OCI-M1 (cell line): ENCODE results near the gene PIEZO2.

Experiments
- DNase-seq: peaks from one replicate; lab custom pipeline; 2025; lab: John Stamatoyannopoulos, UW

Gene PIEZO2

GRCh38 chr18:10739152-10739551 is 410.2 kb downstream of the PIEZO2 start:
- peak; percentile 71 for DNase-seq

GRCh38 chr18:10736984-10737383 is 412.4 kb downstream of the PIEZO2 start:
- peak; percentile 59 for DNase-seq

GRCh38 chr18:10732990-10733389 is 416.4 kb downstream of the PIEZO2 start:
- DNase-seq, result no peak

- DNase-seq, result no peak
Measured at GRCh38 chr18:10727477-10727876, 421.9 kb downstream of the PIEZO2 start.

- DNase-seq, result no peak
Measured at GRCh38 chr18:10726198-10727068, 422.9 kb downstream of the PIEZO2 start.

- DNase-seq, result no peak
Measured at GRCh38 chr18:10724666-10725065, 424.7 kb downstream of the PIEZO2 start.

GRCh38 chr18:10723496-10723895 is 425.9 kb downstream of the PIEZO2 start:
- no peak for DNase-seq

- DNase-seq, result no peak
Measured at GRCh38 chr18:10718809-10719208, 430.6 kb downstream of the PIEZO2 start.

- DNase-seq, result peak; percentile 52
Measured at GRCh38 chr18:10715791-10716190, 433.6 kb downstream of the PIEZO2 start.

GRCh38 chr18:10713409-10713808 is 436.0 kb downstream of the PIEZO2 start:
- DNase-seq, result no peak

- DNase-seq, result no peak
Measured at GRCh38 chr18:10707294-10707693, 442.1 kb downstream of the PIEZO2 start.

GRCh38 chr18:10705786-10706185 is 443.6 kb downstream of the PIEZO2 start:
- DNase-seq, result no peak

GRCh38 chr18:10705291-10705690 is 444.1 kb downstream of the PIEZO2 start:
- no peak for DNase-seq

- DNase-seq, result no peak
Measured at GRCh38 chr18:10702206-10702605, 447.2 kb downstream of the PIEZO2 start.

GRCh38 chr18:10690366-10690765 is 459.0 kb downstream of the PIEZO2 start:
- DNase-seq, result no peak

GRCh38 chr18:10690035-10690329 is 459.4 kb downstream of the PIEZO2 start:
- DNase-seq, result no peak

- no peak for DNase-seq
Measured at GRCh38 chr18:10689236-10690034, 459.9 kb downstream of the PIEZO2 start.

- no peak for DNase-seq
Measured at GRCh38 chr18:10688766-10689165, 460.6 kb downstream of the PIEZO2 start.

- no peak for DNase-seq
Measured at GRCh38 chr18:10687161-10687925, 462.0 kb downstream of the PIEZO2 start.

- DNase-seq, result no peak
Measured at GRCh38 chr18:10686308-10686707, 463.1 kb downstream of the PIEZO2 start.

GRCh38 chr18:10685484-10685883 is 463.9 kb downstream of the PIEZO2 start:
- no peak for DNase-seq

- DNase-seq, result peak; percentile 10
Measured at GRCh38 chr18:10682368-10682714, 467.0 kb downstream of the PIEZO2 start.
